ENCODE results near the gene USP24. TPM values are rescaled to one million over a fixed set of nuclear protein-coding genes. Genes with fewer than 3 reads are reported as not detected.
"Not testable (repeated sequence)": the region's sequence is repeated elsewhere in the genome, so short reads cannot be mapped to it uniquely, and the experiment has no call there.

USP24 gene
- polyA plus RNA-seq, 2 donors = 7.4 to 7.6 TPM

DNA sequence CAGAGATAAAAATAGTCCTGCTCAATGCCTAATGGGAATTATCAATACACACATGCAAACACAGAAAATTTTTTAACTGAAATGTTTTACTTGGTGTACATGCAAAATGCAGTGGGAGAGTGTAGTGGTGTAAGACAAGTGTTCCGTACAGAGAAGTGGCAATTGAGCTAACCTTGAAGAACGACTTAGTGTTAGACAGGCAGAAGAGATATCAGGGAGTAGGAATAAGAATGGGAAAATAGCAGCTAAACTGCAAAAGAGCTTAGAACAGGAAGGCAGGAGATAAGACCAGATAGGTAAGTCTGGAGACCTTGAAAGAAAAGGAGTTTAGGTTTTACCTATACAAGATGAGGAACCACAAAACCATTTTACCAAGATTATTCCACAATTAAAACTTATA is 9.0 kb downstream of the USP24 start:
- Histone ChIP-seq H3K36me3 (ENCODE audit: control insufficient read depth in 2 of 2, insufficient read depth in 2 of 2, low read length in 1 of 2) (no peaks in the 10 kb centered on the region), H3K27ac (ENCODE audit: low read depth in 2 of 2, low read length in 1 of 2) (no peak overlapping the region), H3K27me3 (ENCODE audit: control insufficient read depth in 1 of 2, insufficient read depth in 2 of 2, low read length in 2 of 2) (no peaks in the 10 kb centered on the region), H3K4me3 (ENCODE audit: low read depth in 1 of 2, low read length in 2 of 2) (no peak overlapping the region), H3K4me1 (ENCODE audit: control insufficient read depth in 2 of 2, insufficient read depth in 2 of 2, low read length in 1 of 2) (peaks cover 0 to 3% of the 10 kb centered on the region in 2 donors), H3K9me3 (ENCODE audit: control insufficient read depth in 2 of 2, insufficient read depth in 1 of 2, low read depth in 1 of 2, low read length in 1 of 2) (no peaks in the 10 kb centered on the region)
- WGBS, 2 donors = 77 to 91% methylated on average over 2 of the region's 2 CpGs

DNA sequence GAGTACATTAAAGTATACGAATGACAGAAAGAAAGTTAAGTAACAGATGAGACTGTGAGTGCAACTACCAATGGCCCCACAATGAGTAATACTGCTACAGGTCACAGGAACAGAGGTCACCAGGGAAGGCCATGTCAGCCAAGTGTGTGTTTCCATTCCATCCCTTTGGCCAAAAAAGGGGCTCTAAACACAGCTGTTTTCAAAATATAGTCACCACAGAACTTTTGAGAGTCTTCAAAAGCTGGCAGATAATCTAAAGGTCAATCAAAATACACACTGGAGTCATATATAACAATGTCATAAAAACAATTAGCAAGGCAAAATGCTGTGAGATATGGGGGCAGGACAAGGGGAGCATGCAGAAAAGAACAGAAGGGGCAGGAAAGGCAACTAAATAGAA is 10.2 kb downstream of the USP24 start:
- Histone ChIP-seq H3K36me3 (ENCODE audit: control insufficient read depth in 2 of 2, insufficient read depth in 2 of 2, low read length in 1 of 2) (no peaks in the 10 kb centered on the region), H3K4me3 (ENCODE audit: low read depth in 1 of 2, low read length in 2 of 2) (no peak overlapping the region), H3K27me3 (ENCODE audit: control insufficient read depth in 1 of 2, insufficient read depth in 2 of 2, low read length in 2 of 2) (no peaks in the 10 kb centered on the region), H3K9me3 (ENCODE audit: control insufficient read depth in 2 of 2, insufficient read depth in 1 of 2, low read depth in 1 of 2, low read length in 1 of 2) (no peaks in the 10 kb centered on the region), H3K27ac (ENCODE audit: low read depth in 2 of 2, low read length in 1 of 2) (no peak overlapping the region), H3K4me1 (ENCODE audit: control insufficient read depth in 2 of 2, insufficient read depth in 2 of 2, low read length in 1 of 2) (peaks cover 0 to 3% of the 10 kb centered on the region in 2 donors)
- WGBS, 2 donors = 52 to 54% methylated on average over 1 of the region's 1 CpG

DNA sequence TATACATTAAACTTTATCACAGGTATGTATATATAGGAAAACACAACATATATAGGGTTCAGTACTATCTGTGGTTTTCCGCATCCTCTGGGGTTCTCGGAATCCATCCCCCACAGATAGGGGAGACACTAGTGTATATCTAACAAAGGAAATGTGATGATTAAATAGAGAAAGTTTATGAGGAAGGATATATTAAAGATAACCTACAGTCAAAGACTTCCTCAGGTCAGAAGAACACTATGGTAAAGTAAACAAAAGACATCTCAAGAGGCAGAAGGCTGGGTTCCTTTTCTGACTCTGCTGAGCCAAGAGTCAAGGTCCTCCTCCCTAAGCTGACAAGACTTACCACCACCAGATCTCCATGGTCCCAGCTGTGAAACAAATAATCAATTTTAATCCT is 12.1 kb downstream of the USP24 start:
- Histone ChIP-seq H3K27ac (ENCODE audit: low read depth in 2 of 2, low read length in 1 of 2) (no peak overlapping the region), H3K4me1 (ENCODE audit: control insufficient read depth in 2 of 2, insufficient read depth in 2 of 2, low read length in 1 of 2) (peaks cover 0 to 3% of the 10 kb centered on the region in 2 donors), H3K36me3 (ENCODE audit: control insufficient read depth in 2 of 2, insufficient read depth in 2 of 2, low read length in 1 of 2) (no peaks in the 10 kb centered on the region), H3K4me3 (ENCODE audit: low read depth in 1 of 2, low read length in 2 of 2) (no peak overlapping the region), H3K27me3 (ENCODE audit: control insufficient read depth in 1 of 2, insufficient read depth in 2 of 2, low read length in 2 of 2) (no peaks in the 10 kb centered on the region), H3K9me3 (ENCODE audit: control insufficient read depth in 2 of 2, insufficient read depth in 1 of 2, low read depth in 1 of 2, low read length in 1 of 2) (no peaks in the 10 kb centered on the region)
- WGBS, 2 donors = 91 to 92% methylated on average over 2 of the region's 2 CpGs

DNA sequence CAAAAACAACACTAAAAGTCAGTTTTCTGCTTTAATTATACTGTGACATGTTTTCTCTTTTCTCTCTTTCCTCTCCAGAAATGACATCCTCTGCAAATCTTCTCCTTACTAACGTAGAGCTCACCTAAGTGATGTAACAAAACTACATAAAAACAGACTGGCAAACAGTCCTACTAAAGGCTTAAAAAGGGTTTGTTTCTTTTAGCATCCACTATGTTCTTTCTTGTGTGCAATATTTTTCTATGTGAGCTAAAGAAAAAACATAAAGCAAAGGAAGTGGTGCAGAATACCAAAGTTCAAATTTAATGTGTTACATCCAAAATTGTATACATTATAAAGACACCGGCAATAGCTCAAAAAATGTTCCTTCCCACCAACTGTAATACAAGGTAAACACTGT is 14.5 kb downstream of the USP24 start:
- Histone ChIP-seq H3K4me3 (ENCODE audit: low read depth in 1 of 2, low read length in 2 of 2) (no peak overlapping the region), H3K27ac (ENCODE audit: low read depth in 2 of 2, low read length in 1 of 2) (no peak overlapping the region), H3K4me1 (ENCODE audit: control insufficient read depth in 2 of 2, insufficient read depth in 2 of 2, low read length in 1 of 2) (no peaks in the 10 kb centered on the region), H3K36me3 (ENCODE audit: control insufficient read depth in 2 of 2, insufficient read depth in 2 of 2, low read length in 1 of 2) (no peaks in the 10 kb centered on the region), H3K9me3 (ENCODE audit: control insufficient read depth in 2 of 2, insufficient read depth in 1 of 2, low read depth in 1 of 2, low read length in 1 of 2) (no peaks in the 10 kb centered on the region), H3K27me3 (ENCODE audit: control insufficient read depth in 1 of 2, insufficient read depth in 2 of 2, low read length in 2 of 2) (no peaks in the 10 kb centered on the region)
- WGBS, 2 donors = 63 to 64% methylated on average over 2 of the region's 2 CpGs

DNA sequence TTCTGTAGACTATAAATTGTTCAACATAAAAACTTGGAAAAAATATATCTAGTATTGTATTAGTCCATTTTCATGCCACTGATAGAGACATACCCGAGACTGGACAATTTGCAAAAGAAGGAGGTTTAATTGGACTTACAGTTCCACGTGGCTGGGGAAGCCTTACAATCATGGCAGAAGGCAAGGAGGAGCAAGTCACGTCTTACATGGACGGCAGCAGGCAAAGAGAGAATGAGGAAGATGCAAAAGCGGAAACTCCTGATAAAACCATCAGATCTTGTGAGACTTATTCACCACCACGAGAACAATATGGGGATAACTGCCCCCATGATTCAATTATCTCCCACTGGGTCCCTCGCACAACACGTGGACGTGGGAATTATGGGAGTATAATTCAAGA is 15.4 kb downstream of the USP24 start:
- not testable (repeated sequence) for H3K27ac ChIP-seq (ENCODE audit: low read depth in 2 of 2, low read length in 1 of 2); H3K9me3 ChIP-seq (ENCODE audit: control insufficient read depth in 2 of 2, insufficient read depth in 1 of 2, low read depth in 1 of 2, low read length in 1 of 2); H3K36me3 ChIP-seq (ENCODE audit: control insufficient read depth in 2 of 2, insufficient read depth in 2 of 2, low read length in 1 of 2); H3K27me3 ChIP-seq (ENCODE audit: control insufficient read depth in 1 of 2, insufficient read depth in 2 of 2, low read length in 2 of 2); H3K4me1 ChIP-seq (ENCODE audit: control insufficient read depth in 2 of 2, insufficient read depth in 2 of 2, low read length in 1 of 2); H3K4me3 ChIP-seq (ENCODE audit: low read depth in 1 of 2, low read length in 2 of 2)
- 97% methylated on average over 9 of the region's 9 CpGs for WGBS, 2 donors

DNA sequence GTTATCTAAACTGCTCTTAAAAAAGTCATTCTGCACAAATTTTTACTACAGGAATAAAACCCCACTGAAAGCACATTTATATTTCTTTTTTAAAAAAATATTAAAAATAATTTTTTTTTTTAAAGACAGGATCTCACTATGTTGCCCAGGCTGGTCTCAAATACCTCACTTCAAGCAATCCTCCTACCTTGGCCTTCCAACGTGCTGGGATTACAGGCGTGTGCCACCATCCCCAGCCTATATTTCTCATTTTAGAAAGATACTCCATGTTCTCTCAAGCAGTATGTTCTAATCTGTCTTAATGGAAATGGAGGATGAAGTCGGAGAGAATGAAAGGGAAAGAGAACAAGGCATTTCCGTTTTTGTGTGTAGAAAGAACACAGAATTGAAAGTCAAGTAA is 17.1 kb downstream of the USP24 start:
- whole genome bisulfite sequencing, 2 donors = 93 to 95% methylated on average over 4 of the region's 4 CpGs
- Histone ChIP-seq H3K36me3 (ENCODE audit: control insufficient read depth in 2 of 2, insufficient read depth in 2 of 2, low read length in 1 of 2) (no peaks in the 10 kb centered on the region), H3K4me3 (ENCODE audit: low read depth in 1 of 2, low read length in 2 of 2) (no peak overlapping the region), H3K27me3 (ENCODE audit: control insufficient read depth in 1 of 2, insufficient read depth in 2 of 2, low read length in 2 of 2) (no peaks in the 10 kb centered on the region), H3K27ac (ENCODE audit: low read depth in 2 of 2, low read length in 1 of 2) (no peak overlapping the region), H3K9me3 (ENCODE audit: control insufficient read depth in 2 of 2, insufficient read depth in 1 of 2, low read depth in 1 of 2, low read length in 1 of 2) (no peaks in the 10 kb centered on the region), H3K4me1 (ENCODE audit: control insufficient read depth in 2 of 2, insufficient read depth in 2 of 2, low read length in 1 of 2) (peaks cover 0 to 3% of the 10 kb centered on the region in 2 donors)

DNA sequence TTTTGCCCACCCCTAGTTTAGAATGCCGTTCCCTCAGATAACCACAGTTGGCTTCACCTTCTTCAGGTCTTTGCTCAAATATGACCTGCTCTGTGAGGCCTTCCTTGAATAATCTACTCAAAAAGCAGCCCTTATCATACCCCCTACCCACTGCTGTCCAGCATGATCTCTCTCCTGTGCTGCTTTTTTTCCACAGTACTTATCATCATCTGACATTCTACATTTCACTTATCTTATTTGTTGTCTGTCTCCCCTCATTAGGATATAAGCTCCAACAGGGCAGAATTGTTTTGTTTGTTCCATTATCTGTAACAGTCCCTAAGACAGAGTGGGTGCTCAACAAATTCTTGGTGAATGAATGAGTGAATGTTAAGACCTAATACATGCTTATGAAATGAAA is 18.1 kb downstream of the USP24 start:
- 88 to 94% methylated on average over 1 of the region's 1 CpG for WGBS, 2 donors
- no peaks in the 10 kb centered on the region for H3K27me3 ChIP-seq (ENCODE audit: control insufficient read depth in 1 of 2, insufficient read depth in 2 of 2, low read length in 2 of 2)
- no peaks in the 10 kb centered on the region for H3K36me3 ChIP-seq (ENCODE audit: control insufficient read depth in 2 of 2, insufficient read depth in 2 of 2, low read length in 1 of 2)
- no peak overlapping the region for H3K4me3 ChIP-seq (ENCODE audit: low read depth in 1 of 2, low read length in 2 of 2)
- no peak overlapping the region for H3K27ac ChIP-seq (ENCODE audit: low read depth in 2 of 2, low read length in 1 of 2)
- H3K4me1 ChIP-seq (ENCODE audit: control insufficient read depth in 2 of 2, insufficient read depth in 2 of 2, low read length in 1 of 2) = peaks cover 0 to 3% of the 10 kb centered on the region in 2 donors
- no peaks in the 10 kb centered on the region for H3K9me3 ChIP-seq (ENCODE audit: control insufficient read depth in 2 of 2, insufficient read depth in 1 of 2, low read depth in 1 of 2, low read length in 1 of 2)

DNA sequence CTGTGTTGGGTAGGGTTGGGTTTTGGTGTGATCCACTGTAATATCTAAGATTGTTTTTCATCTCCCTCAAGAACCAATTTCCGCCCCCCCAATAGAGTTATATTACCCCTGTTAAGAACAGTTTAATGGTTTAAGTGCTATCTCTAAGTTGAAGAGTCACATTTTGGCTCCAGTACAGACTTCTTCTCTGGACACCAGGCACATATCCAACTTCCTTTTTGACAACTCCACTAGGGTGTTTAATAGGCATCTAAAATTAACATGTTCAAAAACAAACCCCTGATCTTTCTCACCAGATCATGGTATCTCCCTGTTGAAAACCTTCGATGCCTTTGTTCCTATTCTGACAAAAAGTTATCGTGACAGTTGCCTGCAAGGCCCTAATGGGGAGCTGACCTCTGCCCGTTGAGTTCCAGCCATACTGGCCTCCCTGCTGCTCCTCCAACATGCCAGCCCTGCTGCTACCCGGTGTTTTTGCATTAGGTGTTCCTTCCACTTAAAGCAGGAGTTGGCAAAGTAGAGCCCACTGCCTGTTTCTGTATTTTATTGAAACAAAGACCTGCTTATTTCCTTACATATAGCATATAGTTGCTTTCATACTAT is 18.6 kb downstream of the USP24 start:
- H3K36me3 ChIP-seq (ENCODE audit: control insufficient read depth in 2 of 2, insufficient read depth in 2 of 2, low read length in 1 of 2) = no peaks in the 10 kb centered on the region
- WGBS, 2 donors = 68 to 79% methylated on average over 5 of the region's 5 CpGs
- H3K4me3 ChIP-seq (ENCODE audit: low read depth in 1 of 2, low read length in 2 of 2) = no peak overlapping the region
- H3K9me3 ChIP-seq (ENCODE audit: control insufficient read depth in 2 of 2, insufficient read depth in 1 of 2, low read depth in 1 of 2, low read length in 1 of 2) = no peaks in the 10 kb centered on the region
- H3K4me1 ChIP-seq (ENCODE audit: control insufficient read depth in 2 of 2, insufficient read depth in 2 of 2, low read length in 1 of 2) = peaks cover 0 to 3% of the 10 kb centered on the region in 2 donors
- H3K27ac ChIP-seq (ENCODE audit: low read depth in 2 of 2, low read length in 1 of 2) = no peak overlapping the region
- no peaks in the 10 kb centered on the region for H3K27me3 ChIP-seq (ENCODE audit: control insufficient read depth in 1 of 2, insufficient read depth in 2 of 2, low read length in 2 of 2)

DNA sequence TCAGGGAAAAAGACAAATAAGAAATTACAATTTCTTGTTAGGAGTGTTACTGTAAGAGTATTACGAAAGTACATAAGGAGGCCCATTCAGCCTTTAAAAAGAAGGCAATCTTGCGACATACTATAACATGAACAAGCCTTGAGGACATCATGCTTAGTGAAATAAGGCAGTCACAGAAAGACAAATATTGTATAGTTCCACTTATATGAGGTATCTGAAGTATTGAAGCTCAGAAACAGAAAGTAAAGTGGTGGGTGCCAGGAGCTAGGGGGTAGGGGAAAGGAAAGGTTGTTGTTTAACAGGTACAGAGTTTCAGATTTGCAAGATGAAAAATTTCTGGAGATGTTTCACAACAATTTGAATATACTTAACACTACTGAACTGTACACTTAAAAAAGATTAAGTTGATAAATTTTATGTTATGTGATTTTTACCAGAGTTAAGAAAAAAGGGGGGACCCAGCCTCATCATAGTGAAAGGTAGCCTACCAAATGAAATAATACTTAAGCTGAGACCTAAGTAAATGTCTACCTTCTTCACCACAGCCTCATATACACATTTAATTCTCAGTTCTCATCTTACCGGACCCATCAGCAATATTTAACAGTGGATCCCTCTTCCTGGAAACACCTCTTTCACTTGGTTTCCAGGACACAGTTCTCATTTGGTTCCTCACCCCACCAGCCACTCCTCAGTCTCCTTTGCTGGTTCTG is 19.5 kb downstream of the USP24 start:
- H3K27ac ChIP-seq (ENCODE audit: low read depth in 2 of 2, low read length in 1 of 2) = no peak overlapping the region
- H3K9me3 ChIP-seq (ENCODE audit: control insufficient read depth in 2 of 2, insufficient read depth in 1 of 2, low read depth in 1 of 2, low read length in 1 of 2) = no peaks in the 10 kb centered on the region
- WGBS, 2 donors = 90 to 93% methylated on average over 3 of the region's 3 CpGs
- no peaks in the 10 kb centered on the region for H3K36me3 ChIP-seq (ENCODE audit: control insufficient read depth in 2 of 2, insufficient read depth in 2 of 2, low read length in 1 of 2)
- no peaks in the 10 kb centered on the region for H3K27me3 ChIP-seq (ENCODE audit: control insufficient read depth in 1 of 2, insufficient read depth in 2 of 2, low read length in 2 of 2)
- no peak overlapping the region for H3K4me3 ChIP-seq (ENCODE audit: low read depth in 1 of 2, low read length in 2 of 2)
- peaks cover 0 to 3% of the 10 kb centered on the region in 2 donors for H3K4me1 ChIP-seq (ENCODE audit: control insufficient read depth in 2 of 2, insufficient read depth in 2 of 2, low read length in 1 of 2)

DNA sequence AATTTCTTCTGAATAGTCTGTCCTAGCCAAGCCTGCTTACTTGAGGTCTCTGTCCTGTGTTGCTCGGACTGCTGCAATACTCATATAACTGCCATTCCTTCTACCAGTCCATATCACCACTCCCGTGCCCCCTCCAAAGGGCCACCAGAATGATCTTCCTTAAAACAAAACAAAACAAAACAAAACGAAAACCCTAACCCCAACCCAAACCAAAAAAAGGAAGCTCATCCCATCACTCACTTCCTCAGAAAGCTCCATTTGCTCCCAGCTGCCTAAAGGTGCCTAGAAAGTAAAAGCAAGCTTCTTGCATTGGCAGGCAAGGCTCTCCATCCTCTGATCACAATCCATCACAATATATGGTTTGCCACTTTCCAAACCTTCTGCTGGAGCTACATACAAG is 20.3 kb downstream of the USP24 start:
- Histone ChIP-seq H3K27ac (ENCODE audit: low read depth in 2 of 2, low read length in 1 of 2) (no peak overlapping the region), H3K4me1 (ENCODE audit: control insufficient read depth in 2 of 2, insufficient read depth in 2 of 2, low read length in 1 of 2) (peaks cover 0 to 3% of the 10 kb centered on the region in 2 donors), H3K36me3 (ENCODE audit: control insufficient read depth in 2 of 2, insufficient read depth in 2 of 2, low read length in 1 of 2) (no peaks in the 10 kb centered on the region), H3K27me3 (ENCODE audit: control insufficient read depth in 1 of 2, insufficient read depth in 2 of 2, low read length in 2 of 2) (no peaks in the 10 kb centered on the region), H3K9me3 (ENCODE audit: control insufficient read depth in 2 of 2, insufficient read depth in 1 of 2, low read depth in 1 of 2, low read length in 1 of 2) (no peaks in the 10 kb centered on the region), H3K4me3 (ENCODE audit: low read depth in 1 of 2, low read length in 2 of 2) (no peak overlapping the region)
- whole genome bisulfite sequencing, 2 donors = 79 to 83% methylated on average over 3 of the region's 3 CpGs

Data from esophagus (tissue), 2 donors.